CD14-positive monocyte (primary cell): ENCODE results near the gene FCHO2. TPM values are rescaled to one million over a fixed set of nuclear protein-coding genes. Genes with fewer than 3 reads are reported as not detected.

ENCODE experiments used
- DNase-seq, 3 donors: peaks; one replicate each; pipeline ENCODE4 v3.0.0-alpha.2; 2011 to 2022
- H2AFZ ChIP-seq: 2 replicates; pipeline ENCODE4 v1.6.0; 2012; ENCODE audit warnings: mild to moderate bottlenecking, low read depth, low read length, inconsistent platforms; ENCODE audit not compliant: insufficient read depth, poor library complexity, severe bottlenecking
- H3K27ac ChIP-seq, 2 donors: 1 replicate in 1 of 2; 2 replicates in 1 of 2; pipeline ENCODE4 v1.5.1; 2012 to 2013; ENCODE audit warnings: low read length in 2 of 2, control low read depth in 1 of 2, inconsistent platforms in 1 of 2, low read depth in 1 of 2, mild to moderate bottlenecking in 1 of 2
- H3K27me3 ChIP-seq, 2 donors: one replicate each; pipeline versions ENCODE4 v1.6.0 to v1.6.1; 2011 to 2013; ENCODE audit warnings: low read length in 2 of 2; ENCODE audit not compliant: control insufficient read depth in 2 of 2, insufficient read depth in 2 of 2
- H3K36me3 ChIP-seq, 2 donors: replicated peaks in 1 of 2; 1 replicate in 1 of 2; 2 replicates in 1 of 2; pipeline versions ENCODE4 v1.5.1 to v1.6.1; 2012 to 2013; ENCODE audit warnings: low read length in 2 of 2, control low read depth in 1 of 2, inconsistent platforms in 1 of 2, mild to moderate bottlenecking in 1 of 2; ENCODE audit not compliant: insufficient read depth in 2 of 2, control insufficient read depth in 1 of 2
- H3K4me1 ChIP-seq, 2 donors: 1 replicate in 1 of 2; 2 replicates in 1 of 2; pipeline versions ENCODE4 v1.5.1 to v1.6.1; 2012 to 2013; ENCODE audit warnings: low read length in 2 of 2, control low read depth in 1 of 2, inconsistent platforms in 1 of 2, mild to moderate bottlenecking in 1 of 2, moderate library complexity in 1 of 2; ENCODE audit not compliant: insufficient read depth in 2 of 2, control insufficient read depth in 1 of 2
- H3K4me2 ChIP-seq: replicated peaks from 2 replicates; pipeline ENCODE3; 2012; ENCODE audit warnings: low read length, moderate library complexity, mild to moderate bottlenecking; ENCODE audit not compliant: poor library complexity, severe bottlenecking; ENCODE audit errors: extremely low read depth
- H3K4me3 ChIP-seq, 3 experiments: fragments of 200-600 bp in 1 of 3; sonication (generic) in 1 of 3; replicated peaks in 1 of 3; 1 replicate in 2 of 3; 2 replicates in 1 of 3; pipeline ENCODE4 v1.5.1; 2011 to 2013; ENCODE audit warnings: low read length in 3 of 3, mild to moderate bottlenecking in 3 of 3, control low read depth in 2 of 3, low read depth in 2 of 3, inconsistent platforms in 1 of 3, moderate library complexity in 1 of 3
- H3K79me2 ChIP-seq: 2 replicates; pipeline ENCODE4 v1.6.0; 2012; ENCODE audit warnings: mild to moderate bottlenecking, control low read depth, inconsistent platforms, low read length, moderate library complexity; ENCODE audit not compliant: insufficient read depth
- H3K9ac ChIP-seq: 2 replicates; pipeline ENCODE4 v1.6.0; 2017; ENCODE audit warnings: low read length, mild to moderate bottlenecking; ENCODE audit not compliant: insufficient read depth, poor library complexity, severe bottlenecking
- H3K9me3 ChIP-seq, 2 donors: replicated peaks in 1 of 2; 1 replicate in 1 of 2; 2 replicates in 1 of 2; pipeline versions ENCODE4 v1.5.1 to v1.6.1; 2012 to 2013; ENCODE audit warnings: low read length in 2 of 2, control low read depth in 1 of 2; ENCODE audit not compliant: control insufficient read depth in 1 of 2, insufficient read depth in 1 of 2
- H4K20me1 ChIP-seq: 2 replicates; pipeline ENCODE4 v1.6.0; 2012; ENCODE audit warnings: mild to moderate bottlenecking, low read length, control low read depth, moderate library complexity; ENCODE audit not compliant: insufficient read depth
- H3K27ac Mint-ChIP-seq, 7 donors: one replicate each; pipeline ENCODE4 v1.8.0; 2020; ENCODE audit warnings: mild to moderate bottlenecking in 7 of 7, mixed read lengths in 7 of 7, moderate library complexity in 6 of 7, inconsistent platforms in 2 of 7
- H3K27me3 Mint-ChIP-seq, 3 donors: one replicate each; pipeline ENCODE4 v1.8.0; 2021 to 2022; ENCODE audit warnings: low read depth in 3 of 3, mild to moderate bottlenecking in 3 of 3, mixed read lengths in 3 of 3, moderate library complexity in 3 of 3, inconsistent platforms in 1 of 3
- H3K36me3 Mint-ChIP-seq, 2 donors: one replicate each; pipeline ENCODE4 v1.8.0; 2020; ENCODE audit warnings: mixed read lengths in 2 of 2, inconsistent platforms in 1 of 2, mild to moderate bottlenecking in 1 of 2
- H3K4me1 Mint-ChIP-seq: one replicate; pipeline ENCODE4 v1.8.0; 2020; ENCODE audit warnings: mild to moderate bottlenecking, mixed read lengths
- H3K4me3 Mint-ChIP-seq, 2 donors: one replicate each; pipeline ENCODE4 v1.8.0; 2020; ENCODE audit warnings: mild to moderate bottlenecking in 2 of 2, mixed read lengths in 2 of 2, moderate library complexity in 1 of 2
- H3K9me3 Mint-ChIP-seq, 7 donors: one replicate each; pipeline ENCODE4 v1.8.0; 2020 to 2022; ENCODE audit warnings: mixed read lengths in 7 of 7, mild to moderate bottlenecking in 6 of 7, moderate library complexity in 6 of 7, inconsistent platforms in 2 of 7
- CTCF ChIP-seq: fragments of 200-600 bp; IDR thresholded peaks from one replicate; pipeline ENCODE4 v1.8.0; 2022; ENCODE audit warnings: antibody characterized with exemption, mild to moderate bottlenecking
- WGBS: methylation state at CpG from one replicate; pipeline ENCODE4 v1.1.5; 2013; ENCODE audit warnings: missing lambda C conversion rate; ENCODE audit not compliant: insufficient coverage; 5-methylcytosine and 5-hydroxymethylcytosine counted together
- intact Hi-C, 2 donors: fragments of 100-400 bp; cut with micrococcal nuclease; formaldehyde crosslinking; loops; one replicate each; pipeline versions ENCODE4 v1.15.0 to v1.15.1; 2023
- polyA plus RNA-seq, 3 donors: library from polyadenylated mRNA; depleted of rRNA in 1 of 3; unstranded in 2 of 3; stranded (reverse) in 1 of 3; fragments of 300-500 nt in 2 of 3; fragments of >200 nt in 1 of 3; fragmentation: Illumina TruSeq in 2 of 3; gene quantifications; 1 replicate in 2 of 3; 2 replicates in 1 of 3; pipeline ENCODE4 v1.2.3, GENCODE V29; 2012 to 2021

Gene FCHO2
- polyA plus RNA-seq, 3 donors = 8.3 to 10.1 (median 9.9) TPM

DNA sequence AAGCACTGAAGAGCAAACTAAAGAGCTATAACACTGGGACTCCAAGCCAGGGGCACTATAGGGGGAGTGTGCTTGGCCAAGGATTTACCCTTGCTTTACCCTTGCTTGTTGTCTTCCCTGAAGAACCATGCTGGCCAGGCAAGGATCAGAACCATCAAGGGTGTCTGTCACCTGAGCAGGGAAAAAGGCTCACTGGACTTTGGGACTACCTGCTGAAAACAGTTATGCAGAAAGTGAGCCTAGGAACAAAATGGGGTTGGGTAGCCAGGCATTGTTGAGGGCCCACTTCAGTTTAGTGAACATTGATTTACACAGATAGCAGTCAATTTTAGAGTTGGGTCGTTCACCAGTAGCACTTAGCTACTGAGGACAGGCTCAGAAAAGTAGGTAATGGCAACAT lies 156.5 kb downstream of the FCHO2 start:
- H3K36me3 Mint-ChIP-seq = no peaks in the 10 kb centered on the region
- H3K4me3 Mint-ChIP-seq = peak overlapping the region in 1 of 2 donors; percentile 41
- H4K20me1 ChIP-seq = no peaks in the 10 kb centered on the region
- H3K9me3 ChIP-seq = no peaks in the 10 kb centered on the region
- peaks cover 5 to 23% (median 10%) of the 10 kb centered on the region in 7 donors for H3K9me3 Mint-ChIP-seq
- WGBS = 75% methylated on average over 1 of the region's 1 CpG
- H3K4me2 ChIP-seq = no peak overlapping the region
- H3K27me3 Mint-ChIP-seq = peaks cover 40 to 64% (median 58%) of the 10 kb centered on the region in 3 donors
- no peak overlapping the region for H3K4me3 ChIP-seq
- H2AFZ ChIP-seq = no peak overlapping the region
- H3K27ac ChIP-seq = no peak overlapping the region
- no peak for DNase-seq
- TF ChIP-seq CTCF = no peak
- no peaks in the 10 kb centered on the region for H3K79me2 ChIP-seq
- intact Hi-C loops = no loop called here
- no peaks in the 10 kb centered on the region for H3K36me3 ChIP-seq
- H3K9ac ChIP-seq = no peak overlapping the region
- H3K27ac Mint-ChIP-seq = no peak overlapping the region
- peaks cover 28 to 53% of the 10 kb centered on the region in 2 donors for H3K27me3 ChIP-seq
- H3K4me1 ChIP-seq = no peaks in the 10 kb centered on the region
- H3K4me1 Mint-ChIP-seq = no peaks in the 10 kb centered on the region

DNA sequence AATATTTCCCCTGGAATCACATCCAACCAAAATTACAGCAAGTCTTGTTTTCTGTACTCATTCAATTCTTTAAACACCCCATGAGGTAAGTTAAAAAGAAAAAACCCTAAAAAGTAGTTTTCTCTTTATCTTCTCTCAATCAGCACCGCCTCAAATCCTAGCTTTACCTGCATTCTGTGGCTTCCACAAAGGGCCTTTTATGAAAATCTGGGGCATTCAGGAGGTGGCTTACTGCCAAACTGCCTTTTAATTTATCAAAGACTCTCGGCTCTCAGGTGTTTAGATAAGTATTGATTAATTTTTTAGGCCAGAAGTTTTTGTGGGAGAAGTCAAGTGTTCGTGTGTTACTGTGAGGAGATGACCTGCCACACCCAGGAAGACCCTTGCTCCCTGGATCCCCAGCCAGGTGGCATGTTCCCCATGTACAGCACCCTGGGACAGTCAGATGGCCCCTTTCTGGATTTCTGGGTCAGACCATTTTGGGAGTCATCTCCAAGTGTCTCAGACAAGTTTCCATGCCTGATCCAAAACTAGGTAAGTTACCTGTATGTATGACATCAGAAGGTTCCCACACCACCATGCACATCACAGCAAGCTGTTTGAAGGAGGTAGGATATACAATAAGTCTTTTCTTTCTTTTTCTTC lies 158.3 kb downstream of the FCHO2 start:
- Mint-ChIP-seq H3K27ac (no peak overlapping the region), H3K4me3 (no peak overlapping the region), H3K36me3 (no peaks in the 10 kb centered on the region), H3K27me3 (peaks cover 53 to 72% (median 67%) of the 10 kb centered on the region in 3 donors), H3K4me1 (no peaks in the 10 kb centered on the region), H3K9me3 (peaks cover 5 to 16% (median 8%) of the 10 kb centered on the region in 7 donors)
- Histone ChIP-seq H3K27ac (no peak overlapping the region), H3K4me3 (no peak overlapping the region), H3K36me3 (no peaks in the 10 kb centered on the region), H3K27me3 (peaks cover 39 to 61% of the 10 kb centered on the region in 2 donors), H3K9ac (no peak overlapping the region), H3K9me3 (peaks cover 0 to under 1% of the 10 kb centered on the region in 2 donors), H3K4me2 (no peak overlapping the region), H3K79me2 (no peaks in the 10 kb centered on the region), H2AFZ (no peak overlapping the region), H4K20me1 (no peaks in the 10 kb centered on the region), H3K4me1 (no peaks in the 10 kb centered on the region)
- intact Hi-C loops = no loop called here
- DNase-seq = no peak
- TF ChIP-seq CTCF = no peak
- WGBS = 80% methylated on average over 1 of the region's 3 CpGs
